Measurements from ENCODE around the gene CEACAM16.
"Not testable (repeated sequence)": the region's sequence is repeated elsewhere in the genome, so short reads cannot be mapped to it uniquely, and the experiment has no call there.

The CEACAM16 gene

DNA sequence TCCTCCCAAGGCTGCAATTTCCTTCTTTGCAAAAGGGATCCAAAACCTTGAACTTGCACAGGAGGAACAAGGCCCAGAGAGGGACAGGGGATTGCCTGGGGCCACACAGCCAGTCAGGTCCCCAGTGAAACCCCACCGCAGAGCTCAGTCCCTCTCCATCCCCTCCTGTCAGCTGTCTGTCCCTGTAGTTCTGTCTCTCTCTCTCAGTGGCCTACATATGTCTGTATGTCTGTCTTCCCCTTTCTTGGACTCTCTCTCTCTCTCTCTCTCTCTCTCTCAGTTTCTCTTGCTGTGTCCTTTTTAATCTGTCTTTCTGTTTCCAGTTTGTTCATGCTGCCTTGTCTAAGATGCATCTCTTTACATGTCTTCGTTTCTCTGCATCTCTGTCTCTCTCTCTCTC is 16.1 kb upstream of the CEACAM16 start:
- TF ChIP-seq, protein P1, sequence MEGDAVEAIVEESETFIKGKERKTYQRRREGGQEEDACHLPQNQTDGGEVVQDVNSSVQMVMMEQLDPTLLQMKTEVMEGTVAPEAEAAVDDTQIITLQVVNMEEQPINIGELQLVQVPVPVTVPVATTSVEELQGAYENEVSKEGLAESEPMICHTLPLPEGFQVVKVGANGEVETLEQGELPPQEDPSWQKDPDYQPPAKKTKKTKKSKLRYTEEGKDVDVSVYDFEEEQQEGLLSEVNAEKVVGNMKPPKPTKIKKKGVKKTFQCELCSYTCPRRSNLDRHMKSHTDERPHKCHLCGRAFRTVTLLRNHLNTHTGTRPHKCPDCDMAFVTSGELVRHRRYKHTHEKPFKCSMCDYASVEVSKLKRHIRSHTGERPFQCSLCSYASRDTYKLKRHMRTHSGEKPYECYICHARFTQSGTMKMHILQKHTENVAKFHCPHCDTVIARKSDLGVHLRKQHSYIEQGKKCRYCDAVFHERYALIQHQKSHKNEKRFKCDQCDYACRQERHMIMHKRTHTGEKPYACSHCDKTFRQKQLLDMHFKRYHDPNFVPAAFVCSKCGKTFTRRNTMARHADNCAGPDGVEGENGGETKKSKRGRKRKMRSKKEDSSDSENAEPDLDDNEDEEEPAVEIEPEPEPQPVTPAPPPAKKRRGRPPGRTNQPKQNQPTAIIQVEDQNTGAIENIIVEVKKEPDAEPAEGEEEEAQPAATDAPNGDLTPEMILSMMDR (IDR thresholded peaks at IDR 0.05; ENCODE audit: control extremely low read depth, extremely low read depth, low read depth, missing control alignments) = no peak
- DNase-seq (ENCODE audit: extremely low spot score) = no peak
- POLR2A ChIA-PET = no interaction called here
- CTCF ChIA-PET = interaction anchor here (1.2 to 2.4 kb wide), 3 partner anchors 26 to 102 kb away, joined by 4 to 9 read pairs (median 8); no protein-coding TSS in a partner anchor

DNA sequence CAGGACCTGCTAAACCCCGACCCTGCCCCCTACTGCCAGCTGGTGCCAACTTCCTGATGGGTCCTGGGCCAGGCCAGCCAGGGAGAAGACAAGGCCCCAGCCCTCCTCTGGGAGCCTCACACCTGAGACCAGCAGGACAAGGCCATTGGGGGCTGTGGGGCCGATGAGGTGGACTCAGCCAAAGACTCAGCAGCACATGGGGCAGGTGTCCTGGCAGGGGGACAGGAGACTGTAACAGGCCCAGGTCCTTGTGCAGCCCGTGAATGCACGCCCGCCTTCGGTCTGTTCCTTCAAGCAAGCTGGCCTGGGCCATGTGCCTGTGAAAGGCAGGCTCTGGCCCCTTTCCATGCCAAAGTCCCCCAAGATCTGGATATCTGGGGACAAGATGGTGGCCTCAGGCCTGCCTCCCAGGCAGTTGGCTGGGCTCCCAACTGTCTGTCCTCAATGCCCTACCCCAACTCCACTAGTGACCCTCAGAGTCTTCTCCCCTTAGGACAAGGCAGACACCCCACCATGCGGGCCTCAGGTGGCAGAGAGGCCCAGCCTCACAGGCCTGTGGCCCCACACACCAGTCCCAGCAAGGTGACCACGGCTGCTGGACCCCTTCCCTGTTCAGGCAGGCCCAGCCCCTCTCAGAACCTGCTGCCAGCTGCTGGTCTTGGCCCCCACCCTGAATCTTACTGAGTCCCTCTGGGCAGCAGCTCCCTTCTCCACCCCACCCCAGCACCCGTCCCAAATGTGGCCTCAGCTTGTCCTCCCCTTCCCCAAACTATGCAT is 15.3 kb upstream of the CEACAM16 start:
- ChIA-PET POLR2A (no interaction called here), CTCF (interaction anchor here (2.4 kb wide), 1 partner anchor 27 kb away, joined by 9 read pairs; no protein-coding TSS in a partner anchor)
- no peak for DNase-seq (ENCODE audit: extremely low spot score)
- TF ChIP-seq, protein P1 (IDR thresholded peaks at IDR 0.05; ENCODE audit: control extremely low read depth, extremely low read depth, low read depth, missing control alignments) = no peak

DNA sequence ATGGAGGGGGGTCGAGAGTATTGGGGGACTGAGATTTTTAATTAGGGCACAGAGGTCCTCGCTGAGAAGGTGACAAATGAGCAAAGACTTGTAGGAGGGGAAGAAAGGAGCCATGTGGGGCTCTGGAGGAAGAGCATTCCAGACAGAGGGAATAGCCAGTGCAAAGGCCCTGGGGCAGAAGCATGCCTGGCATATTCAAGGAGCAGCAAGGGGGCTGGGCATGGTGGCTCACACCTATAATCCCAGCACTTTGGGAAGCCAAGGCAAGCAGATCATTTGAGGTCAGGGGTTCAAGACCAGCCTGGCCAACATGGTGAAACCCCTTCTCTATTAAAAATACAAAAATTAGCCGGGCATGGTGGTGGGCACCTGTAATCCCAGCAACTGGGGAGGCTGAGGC is 14.6 kb upstream of the CEACAM16 start:
- CTCF ChIA-PET; POLR2A ChIA-PET; DNase-seq (ENCODE audit: extremely low spot score): not testable (repeated sequence)

DNA sequence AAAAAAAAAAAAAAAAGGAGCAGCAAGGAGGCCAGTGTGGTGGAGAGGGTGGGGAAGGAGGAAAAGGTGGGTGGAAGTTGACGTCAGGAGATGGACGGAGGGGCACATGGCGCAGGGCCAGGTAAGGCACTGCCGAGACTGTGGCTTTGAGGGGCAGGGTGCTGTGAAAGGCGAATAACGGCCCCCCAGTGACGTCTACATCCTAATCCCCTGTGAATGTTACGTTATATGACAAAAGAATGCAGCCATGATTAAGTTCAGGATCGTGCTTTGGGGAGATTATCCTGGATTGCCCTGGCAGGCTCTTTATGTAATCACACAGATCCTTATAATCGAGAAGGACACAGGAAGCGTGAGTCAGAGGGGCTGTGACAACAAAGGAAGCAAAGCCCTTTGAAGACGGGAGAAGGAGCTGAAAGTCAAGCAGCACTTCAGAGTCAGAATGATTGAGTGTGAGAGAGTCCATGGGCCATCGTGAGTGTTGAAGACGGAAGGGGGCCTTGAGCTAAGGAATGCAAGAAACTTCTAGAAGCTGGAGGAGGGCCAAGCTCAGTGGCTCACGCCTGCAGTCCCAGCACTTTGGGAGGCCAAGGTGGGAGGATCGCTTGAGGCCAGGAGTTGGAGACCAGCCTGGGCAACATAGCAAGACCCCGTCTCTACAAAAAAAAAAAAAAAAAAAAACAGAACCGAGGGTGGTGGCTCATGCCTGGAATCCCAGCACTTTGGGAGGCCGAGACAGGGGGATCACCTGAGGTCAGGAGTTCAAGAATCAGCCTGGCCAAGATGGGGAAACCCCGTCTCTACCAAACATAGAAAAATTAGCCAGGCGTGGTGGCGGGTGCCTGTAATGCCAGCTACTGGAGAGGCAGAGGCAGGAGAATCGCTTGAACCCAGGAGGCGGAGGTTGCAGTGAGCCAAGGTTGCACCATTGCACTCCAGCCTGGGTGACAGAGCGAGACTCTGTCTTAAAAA is 13.8 kb upstream of the CEACAM16 start:
- no peak for DNase-seq (ENCODE audit: extremely low spot score)
- ChIA-PET POLR2A (interaction anchor here (0.6 kb wide), 1 partner anchor 316 kb away, joined by 3 read pairs; the partner anchor contains the start of gene RELB), CTCF (interaction anchor here (0.8 to 10.8 kb wide), 4 partner anchors 28 to 161 kb away, joined by 3 to 126 read pairs (median 5); partner anchors contain the start of gene NECTIN2)
- TF ChIP-seq, protein P1 (IDR thresholded peaks at IDR 0.05; ENCODE audit: control extremely low read depth, extremely low read depth, low read depth, missing control alignments) = no peak

DNA sequence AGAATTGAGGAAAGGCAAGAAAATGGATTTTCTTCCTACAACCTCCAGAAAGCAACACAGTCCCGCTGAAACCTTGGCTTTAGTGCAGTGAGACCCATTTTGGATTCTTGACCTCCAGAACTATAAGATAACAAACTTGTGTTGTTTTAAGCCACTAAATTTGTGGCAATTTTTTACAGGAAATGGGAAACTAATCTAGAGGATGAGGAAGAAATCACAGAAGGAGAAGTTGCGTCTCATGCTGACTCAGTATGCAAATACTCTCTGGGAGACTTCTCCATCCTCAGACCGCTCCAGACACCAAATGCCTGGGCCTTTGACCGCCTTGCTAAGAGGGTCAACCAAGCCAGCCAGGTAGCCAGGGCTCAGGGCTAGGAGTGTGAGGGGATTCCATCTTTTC is 13.1 kb upstream of the CEACAM16 start:
- TF ChIP-seq, protein P1 (IDR thresholded peaks at IDR 0.05; ENCODE audit: control extremely low read depth, extremely low read depth, low read depth, missing control alignments) = no peak
- no peak for DNase-seq (ENCODE audit: extremely low spot score)
- CTCF ChIA-PET = interaction anchor here (0.9 to 10.8 kb wide), 4 partner anchors 28 to 160 kb away, joined by 3 to 126 read pairs (median 3); partner anchors contain the start of gene NECTIN2
- POLR2A ChIA-PET = interaction anchor here (0.6 kb wide), 1 partner anchor 160 kb away, joined by 5 read pairs; no protein-coding TSS in a partner anchor

DNA sequence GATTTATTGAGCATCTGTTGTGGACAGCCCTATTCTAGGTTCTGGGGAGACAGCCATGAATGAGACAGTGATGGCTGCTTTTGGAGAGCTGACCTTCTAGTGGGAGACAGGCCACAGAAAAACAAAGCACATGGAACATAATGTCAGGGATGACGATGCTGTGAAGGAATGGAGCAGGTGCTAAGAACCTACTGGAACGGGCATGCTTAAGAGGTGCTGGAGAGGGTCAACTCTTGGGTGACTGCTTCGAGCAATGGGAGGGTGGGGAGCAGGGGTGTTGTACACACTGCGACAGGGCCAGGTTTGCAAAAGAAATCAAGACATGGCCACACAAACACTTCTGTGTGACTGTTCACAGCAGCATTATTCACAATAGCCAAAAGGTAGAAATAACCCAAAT is 12.1 kb upstream of the CEACAM16 start:
- ChIA-PET CTCF (interaction anchor here (0.9 to 10.8 kb wide), 4 partner anchors 35 to 159 kb away, joined by 3 to 126 read pairs (median 56); partner anchors contain the start of gene NECTIN2), POLR2A (no interaction called here)
- TF ChIP-seq, protein P1 (IDR thresholded peaks at IDR 0.05; ENCODE audit: control extremely low read depth, extremely low read depth, low read depth, missing control alignments) = no peak
- no peak for DNase-seq (ENCODE audit: extremely low spot score)
